Progenitor cell of endocrine pancreas (in vitro differentiated cells): ENCODE data around the gene DYNLT2. TPM values are rescaled to one million over a fixed set of nuclear protein-coding genes. Genes with fewer than 3 reads are reported as not detected.
A peak's percentile ranks its signal among the peaks of the same experiment; 100 is the strongest.

ENCODE experiments used
- DNase-seq: peaks from one replicate; pipeline ENCODE4 v3.0.0; 2021; ENCODE audit warnings: low spot score; ENCODE audit not compliant: unreplicated experiment
- H3K27ac Mint-ChIP-seq: 2 replicates; pipeline ENCODE4 v1.8.0; 2021; ENCODE audit warnings: mild to moderate bottlenecking, moderate library complexity, mixed read lengths
- H3K27me3 Mint-ChIP-seq: 2 replicates; pipeline ENCODE4 v1.8.0; 2021; ENCODE audit warnings: mixed read lengths
- H3K36me3 Mint-ChIP-seq: 2 replicates; pipeline ENCODE4 v1.8.0; 2022; ENCODE audit warnings: mixed read lengths; ENCODE audit not compliant: insufficient read depth
- H3K4me1 Mint-ChIP-seq: 2 replicates; pipeline ENCODE4 v1.8.0; 2021; ENCODE audit warnings: low read depth, mixed read lengths
- H3K4me3 Mint-ChIP-seq: 2 replicates; pipeline ENCODE4 v1.8.0; 2021; ENCODE audit warnings: low read depth, mild to moderate bottlenecking, moderate library complexity, mixed read lengths
- H3K9me3 Mint-ChIP-seq: 2 replicates; pipeline ENCODE4 v1.8.0; 2021; ENCODE audit warnings: low read depth, mixed read lengths
- total RNA-seq: library from RNA; stranded (reverse); gene quantifications from 2 replicates; pipeline ENCODE4 v1.2.1, GENCODE V29; 2021
- TF ChIP-seq, protein P1 (sequence below): fragments of 200-600 bp; sonication (generic); IDR thresholded peaks from one replicate; pipeline ENCODE4 v1.5.0; 2021; ENCODE audit warnings: antibody characterized with exemption, mild to moderate bottlenecking; ENCODE audit not compliant: unreplicated experiment

The DYNLT2 gene
- total RNA-seq, 1 donor from 2014 or later: 1.8 TPM

GRCh38 chr6:169725125-169726048 is 26.0 kb downstream of the DYNLT2 start:
- DNase-seq: peak; percentile 30
- Mint-ChIP-seq H3K36me3 (peaks cover 3% of the 10 kb centered on the region), H3K4me3 (peak overlapping the region; percentile 89), H3K4me1 (peaks cover 41% of the 10 kb centered on the region), H3K27me3 (no peaks in the 10 kb centered on the region), H3K27ac (peak overlapping the region; percentile 98), H3K9me3 (no peaks in the 10 kb centered on the region)
- TF ChIP-seq, protein P1, sequence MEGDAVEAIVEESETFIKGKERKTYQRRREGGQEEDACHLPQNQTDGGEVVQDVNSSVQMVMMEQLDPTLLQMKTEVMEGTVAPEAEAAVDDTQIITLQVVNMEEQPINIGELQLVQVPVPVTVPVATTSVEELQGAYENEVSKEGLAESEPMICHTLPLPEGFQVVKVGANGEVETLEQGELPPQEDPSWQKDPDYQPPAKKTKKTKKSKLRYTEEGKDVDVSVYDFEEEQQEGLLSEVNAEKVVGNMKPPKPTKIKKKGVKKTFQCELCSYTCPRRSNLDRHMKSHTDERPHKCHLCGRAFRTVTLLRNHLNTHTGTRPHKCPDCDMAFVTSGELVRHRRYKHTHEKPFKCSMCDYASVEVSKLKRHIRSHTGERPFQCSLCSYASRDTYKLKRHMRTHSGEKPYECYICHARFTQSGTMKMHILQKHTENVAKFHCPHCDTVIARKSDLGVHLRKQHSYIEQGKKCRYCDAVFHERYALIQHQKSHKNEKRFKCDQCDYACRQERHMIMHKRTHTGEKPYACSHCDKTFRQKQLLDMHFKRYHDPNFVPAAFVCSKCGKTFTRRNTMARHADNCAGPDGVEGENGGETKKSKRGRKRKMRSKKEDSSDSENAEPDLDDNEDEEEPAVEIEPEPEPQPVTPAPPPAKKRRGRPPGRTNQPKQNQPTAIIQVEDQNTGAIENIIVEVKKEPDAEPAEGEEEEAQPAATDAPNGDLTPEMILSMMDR: no peak

DNA sequence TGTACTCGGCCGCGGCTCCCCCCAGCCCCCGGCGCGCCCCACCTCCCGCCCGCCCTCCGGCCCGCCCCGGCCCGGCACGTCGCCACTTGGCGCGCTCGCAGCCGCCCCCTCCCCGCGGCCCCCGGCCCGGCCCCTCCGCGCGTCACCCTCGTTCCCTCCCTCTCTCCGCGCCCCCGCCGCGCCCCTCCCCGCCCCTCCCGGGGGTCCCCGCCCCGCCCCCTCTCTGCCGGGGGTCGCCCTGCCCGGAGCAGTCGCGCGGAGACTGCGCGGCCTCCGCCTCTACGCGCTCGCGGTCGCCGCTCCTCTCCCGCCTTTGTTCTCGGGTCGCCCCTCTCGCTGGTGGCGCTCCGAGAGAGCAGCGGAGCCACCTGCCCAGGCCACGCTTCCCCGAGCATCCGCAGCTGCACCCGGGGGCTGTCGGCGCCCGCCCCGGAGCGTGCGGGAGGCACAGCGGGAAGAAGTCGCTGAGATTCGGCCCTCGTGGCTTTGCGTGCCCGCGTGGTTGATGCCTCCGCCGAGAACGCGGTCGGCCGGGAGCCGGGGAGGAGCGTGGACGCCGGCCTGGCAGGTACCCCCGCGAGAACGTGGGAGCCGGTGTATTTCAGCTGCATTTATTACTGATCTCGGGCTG is 26.8 kb downstream of the DYNLT2 start, which contains the start of gene PHF10:
Gene PHF10 (minus strand): TSS at position 7 of the 631 bp plus-strand sequence. CDS start 569 bp downstream, outside the sequence.
- TF ChIP-seq, protein P1: no peak
- peak within 1 kb of the TSS; percentile 89 for H3K4me3 Mint-ChIP-seq
- no peaks in the 10 kb centered on the region for H3K27me3 Mint-ChIP-seq
- peaks cover 42% of the 10 kb centered on the region for H3K4me1 Mint-ChIP-seq
- peak within 1 kb of the TSS; percentile 98 for H3K27ac Mint-ChIP-seq
- H3K36me3 Mint-ChIP-seq: peaks cover 3% of the 10 kb centered on the region
- no peaks in the 10 kb centered on the region for H3K9me3 Mint-ChIP-seq
- peak; percentile 83 for DNase-seq

- Mint-ChIP-seq H3K4me1 (peaks cover 42% of the 10 kb centered on the region), H3K36me3 (peaks cover 3% of the 10 kb centered on the region), H3K27me3 (no peaks in the 10 kb centered on the region), H3K9me3 (no peaks in the 10 kb centered on the region), H3K4me3 (peak overlapping the region; percentile 67), H3K27ac (peak overlapping the region; percentile 80)
- DNase-seq: peak; percentile 35
- TF ChIP-seq, protein P1: no peak
These were observed 27.3 kb downstream of the DYNLT2 start for GRCh38 chr6:169723991-169724493.

GRCh38 chr6:169723200-169723909 is 28.0 kb downstream of the DYNLT2 start:
- H3K4me1 Mint-ChIP-seq: peaks cover 42% of the 10 kb centered on the region
- no peaks in the 10 kb centered on the region for H3K27me3 Mint-ChIP-seq
- no peaks in the 10 kb centered on the region for H3K9me3 Mint-ChIP-seq
- H3K4me3 Mint-ChIP-seq: peak overlapping the region; percentile 88
- peaks cover 3% of the 10 kb centered on the region for H3K36me3 Mint-ChIP-seq
- DNase-seq: peak; percentile 45
- TF ChIP-seq, protein P1: no peak
- peak overlapping the region; percentile 94 for H3K27ac Mint-ChIP-seq
